HCT116 (cell line): ENCODE results near the gene WDR13. TPM values are rescaled to one million over a fixed set of nuclear protein-coding genes. Genes with fewer than 3 reads are reported as not detected.

Experiments used
- ATAC-seq: fragments of 200-7000 bp; cut with Tn5 transposase; 2 replicates; pipeline ENCODE4 v1.9.1; 2020; ENCODE audit warnings: mild to moderate bottlenecking, moderate library complexity
- BruUV-seq: library from RNA; stranded (reverse); fragments of 400-500 nt; replicated peaks from 2 replicates; lab custom pipeline; 2021; lab: Mats Ljungman, UMichigan
- CTCF ChIA-PET: fragments of 300-600 bp; sonication (Branson Sonifier 250); formaldehyde crosslinking; loops from one replicate; lab custom pipeline; 2021; ENCODE audit warnings: antibody characterized with exemption; lab: Charles Lee
- POLR2A ChIA-PET: fragments of 300-600, 350-600 bp; sonication (Branson Sonifier 250); formaldehyde crosslinking; loops from one replicate; lab custom pipeline; 2021; ENCODE audit warnings: antibody characterized with exemption; lab: Charles Lee
- RAD21 ChIA-PET, 2 experiments: fragments of 300-600 bp; sonication (Branson Sonifier 250); formaldehyde crosslinking; loops; one replicate each; lab custom pipeline; 2023; ENCODE audit warnings: low total read pairs in 2 of 2; ENCODE audit not compliant: uncharacterized antibody in 2 of 2, unreplicated experiment in 2 of 2, low non-redundant PET in 1 of 2; lab: Charles Lee
- DNase-seq: peaks from one replicate; pipeline ENCODE4 v3.0.0-alpha.2; 2010; ENCODE audit warnings: low read depth, low spot score
- H2AFZ ChIP-seq: fragments of 200-600 bp; shearing (Covaris generic), sonication (generic); 2 replicates; pipeline ENCODE4 v1.6.1; 2017; ENCODE audit warnings: low read depth, mixed run types, mixed read lengths, antibody characterized with exemption, low read length; ENCODE audit not compliant: poor library complexity, severe bottlenecking
- H3K27ac ChIP-seq: 2 replicates; pipeline ENCODE4 v1.5.1; 2012; ENCODE audit warnings: low read depth, low read length
- H3K27me3 ChIP-seq: fragments of 200-600 bp; sonication (generic); 2 replicates; pipeline ENCODE4 v1.6.1; 2016; ENCODE audit warnings: mixed run types, low read length, mixed read lengths; ENCODE audit not compliant: insufficient read depth
- H3K36me3 ChIP-seq, 2 experiments: fragments of 200-500 bp in 1 of 2; fragments of 200-600 bp in 1 of 2; sonication (Bioruptor generic) in 1 of 2; sonication (generic) in 1 of 2; 2 replicates each; pipeline versions ENCODE4 v1.5.1 to v1.6.1; 2014 to 2016; ENCODE audit warnings: low read length in 2 of 2, inconsistent platforms in 1 of 2, mixed read lengths in 1 of 2, mixed run types in 1 of 2; ENCODE audit not compliant: insufficient read depth in 2 of 2, control insufficient read depth in 1 of 2
- H3K4me1 ChIP-seq, 2 experiments: fragments of 200-600 bp in 1 of 2; sonication (generic) in 1 of 2; 2 replicates each; pipeline versions ENCODE4 v1.5.1 to v1.6.1; 2012 to 2017; ENCODE audit warnings: low read length in 2 of 2, inconsistent platforms in 1 of 2, mild to moderate bottlenecking in 1 of 2, mixed read lengths in 1 of 2, mixed run types in 1 of 2, moderate library complexity in 1 of 2; ENCODE audit not compliant: insufficient read depth in 2 of 2, control insufficient read depth in 1 of 2
- H3K4me2 ChIP-seq: fragments of 200-600 bp; sonication (generic); 2 replicates; pipeline ENCODE4 v1.6.1; 2017; ENCODE audit warnings: mixed run types, low read length, mixed read lengths
- H3K4me3 ChIP-seq, 2 experiments: fragments of 200-600 bp in 1 of 2; sonication (generic) in 1 of 2; replicated peaks in 1 of 2; 2 replicates each; pipeline ENCODE4 v1.5.1; 2011 to 2016; ENCODE audit warnings: low read length in 2 of 2, control low read depth in 1 of 2, low read depth in 1 of 2, mild to moderate bottlenecking in 1 of 2, mixed read lengths in 1 of 2, mixed run types in 1 of 2
- H3K79me2 ChIP-seq: fragments of 200-600 bp; sonication (generic); 2 replicates; pipeline ENCODE4 v1.6.1; 2017; ENCODE audit warnings: mild to moderate bottlenecking, mixed run types, low read length, moderate library complexity, mixed read lengths; ENCODE audit not compliant: insufficient read depth
- H3K9ac ChIP-seq: fragments of 200-600 bp; sonication (generic); 2 replicates; pipeline ENCODE4 v1.6.1; 2016; ENCODE audit warnings: low read length, mixed read lengths
- H3K9me2 ChIP-seq: fragments of 200-600 bp; sonication (generic), shearing (Covaris generic); 2 replicates; pipeline ENCODE4 v1.6.1; 2017; ENCODE audit warnings: mixed run types, mild to moderate bottlenecking, moderate library complexity; ENCODE audit not compliant: insufficient read depth
- H3K9me3 ChIP-seq, 2 experiments: fragments of 200-500 bp in 1 of 2; fragments of 200-600 bp in 1 of 2; sonication (Bioruptor generic) in 1 of 2; sonication (generic) in 1 of 2; 2 replicates each; pipeline ENCODE4 v1.6.1; 2014 to 2017; ENCODE audit warnings: low read length in 2 of 2, mixed read lengths in 2 of 2, inconsistent platforms in 1 of 2, low read depth in 1 of 2, mild to moderate bottlenecking in 1 of 2, mixed run types in 1 of 2, moderate library complexity in 1 of 2; ENCODE audit not compliant: control insufficient read depth in 1 of 2, insufficient read depth in 1 of 2
- H4K20me1 ChIP-seq: fragments of 200-600 bp; sonication (generic), shearing (Covaris generic); 2 replicates; pipeline ENCODE4 v1.6.1; 2017; ENCODE audit warnings: mixed run types, mild to moderate bottlenecking, moderate library complexity; ENCODE audit not compliant: insufficient read depth
- CEBPB ChIP-seq: IDR thresholded peaks from 2 replicates; pipeline ENCODE4 v1.6.1; 2012; ENCODE audit warnings: low read depth
- EGR1 ChIP-seq: IDR thresholded peaks from 2 replicates; pipeline ENCODE4 v1.6.1; 2012; ENCODE audit warnings: low read depth
- ELF1 ChIP-seq: IDR thresholded peaks from 2 replicates; pipeline ENCODE4 v1.6.1; 2012; ENCODE audit warnings: low read depth, borderline replicate concordance
- EZH2 ChIP-seq: fragments of 200-600 bp; sonication (generic); IDR thresholded peaks from 2 replicates; pipeline ENCODE4 v1.6.1; 2017; ENCODE audit warnings: antibody characterized with exemption, mixed run types
- EZH2phosphoT487 ChIP-seq: fragments of 200-600 bp; IDR thresholded peaks from 2 replicates; pipeline ENCODE4 v1.6.1; 2018; ENCODE audit warnings: antibody characterized with exemption, borderline replicate concordance
- JUND ChIP-seq: IDR thresholded peaks from 2 replicates; pipeline ENCODE4 v1.6.1; 2012
- POLR2A ChIP-seq: IDR thresholded peaks from 2 replicates; pipeline ENCODE4 v1.7.0; 2011; ENCODE audit warnings: borderline replicate concordance; ENCODE audit not compliant: insufficient read depth, insufficient read length; ENCODE audit errors: extremely low read depth
- POLR2AphosphoS5 ChIP-seq: IDR thresholded peaks from 2 replicates; pipeline ENCODE4 v1.6.1; 2011; ENCODE audit warnings: mild to moderate bottlenecking, low read depth, low read length, moderate library complexity
- RAD21 ChIP-seq: IDR thresholded peaks from 2 replicates; pipeline ENCODE4 v1.6.1; 2012; ENCODE audit warnings: low read depth, mild to moderate bottlenecking
- SRF ChIP-seq: IDR thresholded peaks from 2 replicates; pipeline ENCODE4 v1.6.1; 2012; ENCODE audit warnings: low read depth
- TCF7L2 ChIP-seq: IDR thresholded peaks from 2 replicates; pipeline ENCODE4 v1.7.0; 2011; ENCODE audit warnings: borderline replicate concordance, inconsistent platforms; ENCODE audit not compliant: insufficient read depth, insufficient read length; ENCODE audit errors: extremely low read depth
- YY1 ChIP-seq: IDR thresholded peaks from 2 replicates; pipeline ENCODE4 v1.6.1; 2011; ENCODE audit warnings: low read length, low read depth, moderate library complexity, mild to moderate bottlenecking; ENCODE audit not compliant: insufficient replicate concordance; ENCODE audit errors: extremely low read depth
- ZFX ChIP-seq: fragments of 450-650 bp; IDR thresholded peaks from 2 replicates; pipeline ENCODE4 v1.6.1; 2017
- ZNF274 ChIP-seq: fragments of 200-500 bp; sonication (Bioruptor generic); IDR thresholded peaks from 2 replicates; pipeline ENCODE4 v1.6.1; 2014; ENCODE audit warnings: mild to moderate bottlenecking, low read depth, low read length, inconsistent platforms
- intact Hi-C: fragments of 100-400 bp; cut with micrococcal nuclease; formaldehyde crosslinking; loops from 2 replicates; pipeline ENCODE4 v1.10.0; 2022
- total RNA-seq: library from RNA; stranded (reverse); gene quantifications from one replicate; pipeline ENCODE4 v1.2.1, GENCODE V29; 2021; ENCODE audit not compliant: unreplicated experiment
- TF ChIP-seq, protein P1 (sequence below): IDR thresholded peaks from 2 replicates; pipeline ENCODE4 v1.6.1; 2011; ENCODE audit warnings: mild to moderate bottlenecking, low read length, moderate library complexity; ENCODE audit not compliant: insufficient replicate concordance; ENCODE audit errors: extremely low read depth
- TF ChIP-seq, protein P2 (sequence below): IDR thresholded peaks from 2 replicates; pipeline ENCODE4 v1.6.1; 2012
- TF ChIP-seq, protein P3 (sequence below): IDR thresholded peaks from 2 replicates; pipeline ENCODE4 v1.6.1; 2012

The WDR13 gene
- total RNA-seq, 1 experiment from 2014 or later: 54.0 TPM

DNA sequence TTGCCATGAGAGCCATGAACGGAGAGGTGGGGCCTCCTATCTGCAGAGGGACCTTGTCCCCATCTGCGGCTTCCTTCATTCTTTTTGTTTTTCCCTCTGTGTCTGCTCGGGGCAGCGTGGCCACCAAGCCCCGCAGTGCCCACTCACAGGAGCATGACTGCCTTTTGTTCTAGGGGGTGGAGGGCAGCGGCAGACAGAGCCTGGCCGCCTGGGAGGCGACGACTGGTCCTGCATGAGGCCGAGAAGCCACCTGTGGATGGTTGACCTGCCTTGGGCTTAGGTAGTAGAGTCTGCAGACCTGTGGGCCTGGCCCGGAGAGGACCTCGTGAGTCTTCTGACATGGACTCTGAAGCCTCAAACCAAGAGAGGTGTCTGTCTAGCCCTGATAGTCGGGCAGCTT, 21.6 kb upstream of the WDR13 start:
- Histone ChIP-seq H3K4me2 (peak overlapping the region; percentile 82), H3K36me3 (peaks cover 23 to 34% of the 10 kb centered on the region in 2 experiments; a peak in 3 of 4 replicates), H3K9ac (peak overlapping the region; percentile 98), H3K4me3 (peak overlapping the region; percentile 84 to 90), H3K4me1 (peaks cover 5 to 14% of the 10 kb centered on the region in 2 experiments), H2AFZ (no peak overlapping the region), H4K20me1 (no peaks in the 10 kb centered on the region), H3K9me2 (no peaks in the 10 kb centered on the region), H3K79me2 (peaks cover 27% of the 10 kb centered on the region), H3K27ac (peak overlapping the region; percentile 95), H3K27me3 (no peaks in the 10 kb centered on the region), H3K9me3 (no peaks in the 10 kb centered on the region)
- RAD21 ChIA-PET: no interaction called here
- TF ChIP-seq, protein P1, sequence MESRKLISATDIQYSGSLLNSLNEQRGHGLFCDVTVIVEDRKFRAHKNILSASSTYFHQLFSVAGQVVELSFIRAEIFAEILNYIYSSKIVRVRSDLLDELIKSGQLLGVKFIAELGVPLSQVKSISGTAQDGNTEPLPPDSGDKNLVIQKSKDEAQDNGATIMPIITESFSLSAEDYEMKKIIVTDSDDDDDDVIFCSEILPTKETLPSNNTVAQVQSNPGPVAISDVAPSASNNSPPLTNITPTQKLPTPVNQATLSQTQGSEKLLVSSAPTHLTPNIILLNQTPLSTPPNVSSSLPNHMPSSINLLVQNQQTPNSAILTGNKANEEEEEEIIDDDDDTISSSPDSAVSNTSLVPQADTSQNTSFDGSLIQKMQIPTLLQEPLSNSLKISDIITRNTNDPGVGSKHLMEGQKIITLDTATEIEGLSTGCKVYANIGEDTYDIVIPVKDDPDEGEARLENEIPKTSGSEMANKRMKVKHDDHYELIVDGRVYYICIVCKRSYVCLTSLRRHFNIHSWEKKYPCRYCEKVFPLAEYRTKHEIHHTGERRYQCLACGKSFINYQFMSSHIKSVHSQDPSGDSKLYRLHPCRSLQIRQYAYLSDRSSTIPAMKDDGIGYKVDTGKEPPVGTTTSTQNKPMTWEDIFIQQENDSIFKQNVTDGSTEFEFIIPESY: no peak
- TF ChIP-seq POLR2AphosphoS5 (no peak), EGR1 (no peak), RAD21 (no peak), POLR2A (no peak), YY1 (no peak), JUND (no peak), ELF1 (no peak), EZH2 (no peak), EZH2phosphoT487 (no peak), TCF7L2 (no peak), ZFX (no peak), ZNF274 (no peak), SRF (no peak), CEBPB (no peak)
- TF ChIP-seq, protein P2, sequence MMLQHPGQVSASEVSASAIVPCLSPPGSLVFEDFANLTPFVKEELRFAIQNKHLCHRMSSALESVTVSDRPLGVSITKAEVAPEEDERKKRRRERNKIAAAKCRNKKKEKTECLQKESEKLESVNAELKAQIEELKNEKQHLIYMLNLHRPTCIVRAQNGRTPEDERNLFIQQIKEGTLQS: no peak
- TF ChIP-seq, protein P3, sequence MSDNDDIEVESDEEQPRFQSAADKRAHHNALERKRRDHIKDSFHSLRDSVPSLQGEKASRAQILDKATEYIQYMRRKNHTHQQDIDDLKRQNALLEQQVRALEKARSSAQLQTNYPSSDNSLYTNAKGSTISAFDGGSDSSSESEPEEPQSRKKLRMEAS: no peak
- POLR2A ChIA-PET: no interaction called here
- intact Hi-C loops: loop anchor here (2.0 to 10.0 kb wide), 2 partner anchors 37 to 101 kb away; partner anchors contain the start of genes FTSJ1, SLC38A5 and TBC1D25
- no peak for DNase-seq
- BruUV-seq: no TSS peak
- ATAC-seq: no peak
- CTCF ChIA-PET: no interaction called here
